ENCODE results near the gene VEZF1. TPM values are rescaled to one million over a fixed set of nuclear protein-coding genes. Genes with fewer than 3 reads are reported as not detected.

VEZF1 gene
- total RNA-seq, 1 donor from 2014 or later: 60.8 TPM

DNA sequence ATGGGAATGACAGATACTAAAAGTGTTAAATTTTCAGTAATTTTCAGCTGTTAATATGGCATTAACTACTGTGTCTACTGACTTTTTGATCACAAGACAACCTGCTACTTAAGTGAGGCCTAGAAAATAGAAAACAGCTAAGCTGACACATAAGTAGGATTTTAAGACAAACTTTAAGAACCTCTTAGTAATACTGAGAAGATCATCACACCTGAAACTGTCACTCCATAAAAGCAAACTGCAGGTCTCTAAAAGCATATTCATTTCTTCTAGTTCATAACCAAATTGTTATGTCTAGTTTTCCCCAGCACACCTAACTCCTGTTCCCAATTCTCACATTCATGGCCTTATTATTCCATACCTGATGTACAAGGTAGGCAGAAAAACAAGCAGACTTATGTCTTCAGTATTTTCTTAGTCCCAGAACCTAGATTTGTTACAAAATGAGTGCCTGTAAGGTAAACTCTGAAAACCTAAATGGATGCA, 11.0 kb upstream of the VEZF1 start:
- no peak for DNase-seq

DNA sequence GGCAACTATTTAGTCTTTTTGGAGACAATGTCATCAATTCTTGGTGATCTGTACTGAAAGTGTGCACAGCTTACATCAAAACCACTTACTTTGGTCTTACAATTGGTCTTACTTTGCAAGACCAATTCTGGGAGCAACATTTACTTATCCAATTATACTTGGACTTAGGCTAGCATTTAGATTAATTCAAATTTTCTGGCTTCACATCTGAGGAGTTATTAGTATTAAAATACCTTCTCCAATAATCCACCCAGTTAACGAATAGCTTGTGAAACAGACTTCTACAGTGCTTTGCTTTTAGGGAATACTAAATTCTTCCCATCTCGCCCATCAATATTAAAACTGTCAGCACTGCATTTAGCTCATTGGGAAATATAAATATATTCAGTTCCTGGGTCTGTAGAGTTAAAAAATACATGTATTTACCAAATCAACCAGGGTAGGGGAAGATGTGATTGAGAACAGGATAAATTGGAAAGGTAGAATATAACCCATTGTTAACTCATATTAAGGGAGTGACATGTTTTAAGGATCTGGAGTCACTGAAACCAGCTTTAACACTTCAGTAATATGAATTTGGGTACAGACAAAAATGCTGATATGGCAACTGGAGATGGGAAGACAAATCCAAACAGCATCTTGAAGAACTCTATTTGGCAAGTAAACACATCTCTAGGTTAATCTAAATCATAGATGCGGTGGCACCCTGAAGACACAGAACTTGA, 9.2 kb upstream of the VEZF1 start:
- no peak for DNase-seq

DNA sequence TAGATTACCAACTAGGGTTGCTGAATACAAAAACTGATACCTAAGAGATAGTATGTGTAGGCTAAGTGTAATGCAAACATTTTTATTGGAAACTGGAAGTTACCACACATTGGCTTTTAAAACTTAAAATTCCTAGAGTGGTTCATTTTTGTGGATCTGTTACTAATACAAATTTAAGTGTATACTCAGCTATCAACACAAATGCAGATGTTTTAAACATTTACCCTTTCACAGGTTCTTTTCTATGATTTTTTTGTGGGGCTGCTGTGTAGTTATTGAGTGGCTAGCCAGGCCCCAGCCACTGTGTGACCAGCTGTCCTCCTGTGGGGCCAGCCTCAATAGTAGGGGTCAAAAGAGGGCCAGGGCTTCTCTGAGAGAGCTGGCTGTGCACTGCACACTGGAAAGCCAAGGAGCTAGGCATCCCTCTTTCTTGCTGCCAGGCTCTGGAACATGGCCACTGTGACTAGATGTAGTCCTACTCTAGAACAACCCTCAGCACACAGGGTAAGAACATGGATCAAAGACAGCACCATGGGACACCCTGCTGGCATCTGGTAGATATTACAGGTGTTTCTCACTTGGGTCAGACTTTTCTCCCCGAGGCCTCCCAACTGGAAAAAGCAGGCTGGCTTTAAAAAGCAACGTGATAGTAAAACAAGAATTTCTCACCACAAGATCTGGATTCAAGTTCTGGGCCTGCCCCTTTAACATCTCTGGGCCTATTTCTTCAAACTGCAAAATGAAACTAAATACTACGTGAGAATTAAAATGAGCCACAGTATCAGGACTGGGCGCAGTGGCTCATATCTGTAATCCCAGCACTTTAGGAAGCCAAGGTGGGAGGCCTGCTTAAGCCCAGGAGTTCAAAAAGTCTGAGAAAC, 7.3 kb upstream of the VEZF1 start:
- peak; percentile 88 for DNase-seq

DNA sequence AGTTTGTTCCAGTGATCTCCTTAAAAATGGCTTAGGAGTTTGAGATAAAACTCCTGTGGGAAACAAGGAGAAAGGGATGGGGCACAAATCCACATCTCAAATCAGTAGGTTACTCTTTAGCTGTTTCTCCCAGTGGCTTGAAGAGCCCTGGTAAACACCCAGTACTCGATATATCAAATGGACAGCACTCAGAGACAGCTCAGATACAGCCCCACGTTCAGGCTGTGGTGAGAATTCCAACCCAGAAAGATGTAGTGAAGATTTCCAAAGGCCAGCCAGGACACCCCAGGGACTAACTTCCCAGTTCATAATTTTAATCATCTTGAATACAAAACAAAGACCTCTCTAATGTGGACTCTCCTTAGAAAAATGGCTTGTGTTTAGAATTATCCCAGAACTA, 6.4 kb upstream of the VEZF1 start:
- DNase-seq: no peak

DNA sequence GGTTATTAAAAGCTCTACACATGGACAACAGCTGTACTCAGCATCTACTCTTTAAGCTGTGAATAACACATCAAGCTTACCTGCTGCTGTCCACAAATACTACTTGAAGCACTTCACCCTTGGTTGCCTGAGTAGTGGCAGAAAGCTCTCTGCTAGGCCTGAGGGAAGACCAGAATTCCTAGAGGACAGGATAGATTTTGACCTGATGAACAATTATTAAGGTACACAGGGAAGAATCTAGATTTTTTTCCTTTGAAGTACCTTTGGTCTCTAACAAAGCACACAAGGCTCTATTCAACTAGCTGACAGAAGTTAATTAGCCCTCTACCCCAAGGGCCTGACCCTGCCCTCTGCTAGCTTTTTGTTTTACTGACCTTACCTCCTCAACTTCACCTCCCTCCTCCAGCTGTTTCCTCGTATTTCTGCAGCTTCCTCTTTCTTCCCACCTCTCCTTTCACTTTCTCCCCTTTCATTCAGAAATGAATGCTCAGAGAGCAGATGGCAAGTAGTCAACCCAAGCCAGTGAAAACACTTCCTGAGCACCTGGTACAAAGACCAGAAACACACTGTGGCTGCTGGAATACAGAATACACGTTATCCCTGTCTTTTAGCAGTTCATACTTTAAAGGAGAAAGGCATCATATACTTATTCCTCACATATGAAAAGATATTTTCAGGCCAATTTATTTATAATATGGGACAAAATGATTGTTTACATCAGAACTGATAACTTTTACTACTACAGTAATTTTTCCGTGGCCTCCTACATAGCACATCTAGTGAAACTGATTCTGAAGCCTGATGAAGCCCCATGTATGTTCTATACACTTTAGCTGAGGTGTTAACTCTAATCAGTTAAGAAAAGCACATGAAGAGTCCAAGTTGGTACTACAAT, 5.7 kb upstream of the VEZF1 start:
- DNase-seq: peak; percentile 43

DNA sequence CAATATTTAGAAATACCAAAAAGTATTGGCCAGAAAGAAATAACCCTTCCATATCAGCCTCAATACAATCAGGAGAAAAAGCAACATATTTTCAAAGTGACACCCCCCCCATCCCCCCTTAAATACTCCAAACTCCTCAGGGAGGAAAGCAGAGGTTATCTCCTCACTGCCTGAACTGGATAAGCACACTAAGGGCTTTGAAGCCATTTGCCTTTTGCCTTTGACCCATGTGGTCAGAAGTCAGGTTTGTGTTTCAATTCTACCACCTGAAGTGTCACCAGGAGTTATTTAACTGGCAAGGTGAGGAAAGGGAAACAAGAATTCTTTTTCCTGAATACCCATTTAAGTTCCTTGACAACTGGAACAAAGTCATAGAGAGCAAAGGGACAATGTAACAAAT, 3.5 kb upstream of the VEZF1 start:
- DNase-seq: no peak

DNA sequence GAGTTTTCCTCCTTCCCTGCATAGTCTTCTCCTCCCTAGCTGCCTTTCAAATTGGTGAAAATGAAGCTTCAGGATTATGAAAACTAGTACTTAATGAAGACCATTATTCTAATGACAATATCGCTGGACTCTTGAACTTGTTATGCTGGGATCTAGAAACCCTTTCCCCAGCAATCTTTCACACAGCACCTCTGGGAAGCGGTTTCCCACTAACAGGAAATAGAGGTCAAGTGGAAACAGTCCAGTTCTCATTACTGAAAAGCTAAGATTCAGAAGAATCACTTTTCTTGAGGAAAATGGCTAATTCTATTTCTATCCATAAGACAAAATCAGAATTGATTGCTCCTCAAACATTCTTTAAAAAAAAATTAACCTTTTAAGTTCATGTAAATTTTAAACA, 2.0 kb upstream of the VEZF1 start:
- DNase-seq: no peak

DNA sequence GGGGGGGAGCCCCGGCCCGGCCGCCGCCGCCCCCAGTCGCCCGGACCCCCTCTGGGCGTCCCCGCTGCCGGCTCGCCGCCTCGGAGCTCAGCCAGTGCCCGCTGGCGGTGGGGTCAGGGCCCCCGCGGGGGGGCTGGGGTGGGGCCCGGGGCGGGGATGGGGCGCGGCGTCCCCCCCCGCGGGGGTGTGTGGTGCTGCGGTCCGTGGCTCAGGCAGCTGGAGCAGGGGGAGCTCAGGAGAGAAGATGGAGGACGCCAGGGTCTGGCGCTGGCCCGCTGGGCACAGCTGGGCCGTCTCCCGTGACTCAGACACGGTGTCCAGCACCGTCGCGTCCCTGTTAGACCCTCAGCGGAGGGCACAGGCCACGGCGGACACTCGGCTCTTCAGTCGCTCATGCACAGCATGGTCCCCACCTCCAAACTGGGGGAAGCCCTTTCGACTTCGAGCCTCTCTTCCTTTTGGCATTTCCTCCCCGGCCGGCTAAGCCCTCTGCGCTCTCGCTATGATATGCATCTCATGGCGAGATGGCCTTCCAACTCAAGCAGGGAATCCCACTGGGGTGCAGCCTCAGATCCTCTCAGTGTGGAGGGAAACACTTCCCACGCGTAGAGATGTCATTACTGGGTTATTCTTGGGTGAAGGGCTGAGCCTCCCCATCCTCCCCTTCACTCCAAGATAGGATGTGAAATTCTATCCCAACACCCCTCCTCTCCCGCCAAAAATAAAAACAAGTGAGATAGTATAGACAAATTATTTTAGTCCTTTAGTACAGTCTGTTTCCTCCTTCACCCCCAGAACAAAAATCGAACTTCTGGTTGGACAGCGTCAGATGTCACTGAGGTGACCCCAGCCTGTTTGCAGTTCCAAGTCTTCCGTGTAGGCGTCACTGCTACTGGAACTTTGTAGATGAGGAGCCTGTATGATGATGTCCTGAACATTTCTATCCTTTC, 522 bp upstream of the VEZF1 start:
- peak; percentile 88 for DNase-seq

DNA sequence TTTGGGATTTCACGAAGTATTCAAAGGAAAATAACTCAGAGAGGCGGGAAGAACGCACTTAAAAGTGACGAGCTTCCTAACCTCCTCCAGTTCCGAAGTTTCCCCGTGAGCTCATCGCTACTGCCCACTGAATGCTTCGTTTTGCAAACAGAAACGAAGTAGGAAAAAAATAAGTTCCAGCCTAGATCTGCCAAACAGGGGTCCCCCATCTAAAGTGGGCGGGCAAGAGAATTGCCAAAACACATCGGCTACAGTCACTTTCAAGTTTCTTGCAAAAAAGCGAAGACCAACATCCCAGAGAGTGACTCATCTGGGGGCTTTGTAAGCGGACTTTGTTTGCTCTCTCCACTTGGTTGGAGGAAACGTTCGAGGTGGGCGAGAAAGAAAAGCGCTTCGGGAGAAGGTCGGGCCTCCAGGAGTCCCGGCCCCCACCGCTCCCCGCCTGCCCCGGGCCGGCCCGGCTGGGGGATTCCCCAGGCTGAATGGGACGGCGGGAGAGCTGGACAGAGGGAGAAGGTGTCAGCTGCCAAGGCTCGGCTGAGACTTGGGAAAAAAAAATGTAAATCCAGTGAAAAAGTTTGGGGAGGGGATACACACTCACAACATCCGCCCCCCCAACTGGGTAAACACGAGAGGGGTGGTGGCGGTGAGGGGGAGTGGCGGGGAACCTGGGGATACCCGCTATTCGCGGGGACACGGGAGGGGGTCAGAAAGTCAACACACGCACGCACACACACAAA, 1.0 kb downstream of the VEZF1 start:
- DNase-seq: peak; percentile 84

DNA sequence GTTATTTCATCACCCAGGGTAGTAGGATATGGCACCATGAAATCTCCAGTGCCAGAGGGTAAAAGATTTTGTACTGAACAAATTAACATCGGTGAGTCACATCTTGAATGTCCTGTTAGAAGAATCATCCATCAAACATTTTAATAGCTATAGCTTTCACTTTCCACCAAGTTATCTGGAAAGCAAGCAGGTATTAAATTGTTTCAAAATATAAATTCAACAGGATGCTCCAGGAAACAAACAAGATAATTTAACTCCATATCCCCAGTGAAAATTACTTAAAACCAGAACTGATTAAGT, 2.4 kb downstream of the VEZF1 start:
- DNase-seq: no peak

DNA sequence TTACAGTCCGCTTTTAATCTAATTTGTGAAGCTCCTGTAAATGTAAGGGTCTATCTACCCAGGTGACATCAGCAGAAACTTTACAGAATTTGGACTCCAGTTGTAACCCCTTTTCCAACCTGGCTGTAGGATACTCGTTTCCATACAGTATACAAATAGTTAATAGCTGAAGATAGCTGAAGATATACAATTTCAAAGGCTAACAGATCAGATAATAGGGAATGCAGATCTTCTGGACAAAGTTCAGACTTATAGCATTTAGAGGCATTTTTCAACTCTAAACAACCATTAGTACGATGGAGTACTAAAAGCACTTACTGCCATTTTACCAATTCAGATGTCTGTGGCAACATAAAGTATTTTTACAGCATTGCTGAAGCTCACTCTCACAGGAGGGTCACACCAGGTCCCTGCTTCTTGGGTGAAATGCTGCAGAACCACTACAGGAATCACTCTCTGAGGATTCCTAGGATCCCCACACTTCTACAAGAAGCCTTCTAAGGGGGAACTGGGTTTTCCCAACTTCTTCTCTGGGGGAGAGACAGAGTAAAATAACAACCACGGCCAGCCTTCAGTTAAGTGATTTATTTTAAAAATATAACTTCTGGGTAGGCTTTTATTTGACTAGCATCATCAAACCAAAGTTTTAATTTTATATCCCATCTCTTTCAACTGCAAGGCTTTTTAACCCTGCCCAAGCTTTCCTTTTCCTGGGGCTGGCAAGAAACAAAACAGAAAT, 2.9 kb downstream of the VEZF1 start:
- no peak for DNase-seq

DNA sequence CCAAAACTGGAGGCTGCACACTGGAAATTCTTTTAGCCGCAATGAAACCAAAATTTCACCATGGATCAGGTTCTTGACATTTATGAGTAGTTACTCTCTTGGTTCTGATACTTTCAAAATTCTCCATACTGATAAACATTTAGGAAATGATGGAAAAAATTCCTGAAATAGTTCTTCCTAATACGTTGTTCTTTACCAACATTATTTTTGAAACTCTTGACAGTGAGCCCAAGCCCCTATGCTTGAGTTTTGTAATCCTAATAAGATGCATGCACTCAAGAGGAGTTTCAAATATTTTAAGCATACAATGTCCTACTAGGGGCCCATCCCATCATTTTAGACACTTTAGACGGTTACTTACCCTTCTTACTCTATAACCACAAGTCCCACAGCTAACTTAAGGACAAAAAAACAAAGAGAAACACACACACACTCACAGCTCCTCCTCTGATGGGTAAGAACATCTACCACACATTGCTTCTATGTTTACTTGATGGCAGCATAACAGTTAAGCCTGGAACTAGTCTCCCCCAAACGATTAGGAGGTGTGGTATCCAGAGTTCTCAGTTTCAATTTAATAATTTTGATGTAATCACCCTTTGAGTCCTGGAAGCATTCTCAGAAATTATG, 3.7 kb downstream of the VEZF1 start:
- DNase-seq: no peak

DNA sequence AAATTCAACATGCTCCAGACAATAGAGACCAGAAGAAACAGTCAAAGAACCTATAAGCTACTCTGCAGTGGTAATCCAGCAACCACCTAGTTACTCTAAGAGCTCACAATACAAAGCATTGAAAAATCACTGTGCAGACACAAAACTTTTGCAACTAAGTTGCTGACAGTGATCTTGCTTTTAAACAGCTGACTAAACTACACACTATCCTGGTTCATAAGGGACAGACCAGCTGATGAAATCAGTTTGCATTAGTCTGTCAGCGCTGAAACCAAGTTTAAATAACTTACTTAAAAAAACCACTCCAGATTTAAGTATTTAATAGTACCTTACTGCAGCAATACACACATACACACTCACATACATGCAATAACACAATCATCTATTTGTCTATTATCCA, 4.6 kb downstream of the VEZF1 start:
- no peak for DNase-seq

DNA sequence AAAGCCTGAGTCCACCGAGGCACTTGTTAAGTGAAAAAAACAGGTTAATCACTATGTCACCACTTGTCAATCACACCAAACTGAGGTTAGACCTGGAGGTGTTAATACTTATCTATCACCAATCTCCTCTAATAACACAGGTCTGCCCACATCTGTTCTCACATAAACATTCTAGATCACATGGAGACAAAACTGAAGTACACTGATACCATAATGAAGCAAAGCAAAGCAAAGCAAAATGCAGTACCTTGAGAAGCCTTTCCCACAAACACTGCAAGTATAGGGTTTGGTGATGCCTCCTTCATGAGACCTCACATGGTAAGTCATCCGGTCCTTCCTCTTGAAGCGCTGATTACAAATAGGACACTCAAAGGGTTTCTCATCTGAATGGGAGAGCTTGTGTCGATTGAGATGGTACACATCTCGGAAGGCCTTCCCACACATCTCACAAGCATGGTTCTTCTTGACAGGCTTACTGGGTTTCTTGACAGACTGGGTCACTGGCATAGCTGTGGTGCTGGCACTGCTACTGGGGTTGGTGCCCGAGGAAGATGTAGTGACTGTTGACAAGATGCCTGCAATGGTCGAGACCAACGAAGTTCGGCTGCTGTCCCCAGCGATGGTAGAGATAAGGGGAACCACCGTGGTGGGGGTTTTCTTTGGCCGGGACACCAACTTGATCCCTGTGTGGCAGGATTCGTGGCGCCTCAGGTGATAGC, 5.4 kb downstream of the VEZF1 start:
- DNase-seq: no peak

DNA sequence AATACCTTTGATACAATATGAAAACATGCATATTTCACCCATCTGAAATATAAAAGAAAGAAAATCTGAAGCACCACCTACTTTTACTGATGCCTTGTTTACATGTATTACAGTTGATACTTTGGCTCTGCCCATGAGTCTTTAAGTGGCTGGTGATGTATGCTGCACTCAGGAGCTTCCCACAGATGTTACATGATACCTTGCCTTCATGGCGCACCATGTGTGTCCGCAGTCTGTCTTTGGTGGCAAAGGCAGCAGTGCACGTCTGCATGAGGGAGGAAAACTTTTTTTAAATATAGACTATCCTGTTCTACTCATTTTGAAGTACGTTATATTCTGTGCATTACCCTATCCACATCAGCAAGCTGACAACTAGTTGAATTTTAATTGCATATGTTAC, 7.5 kb downstream of the VEZF1 start:
- no peak for DNase-seq

DNA sequence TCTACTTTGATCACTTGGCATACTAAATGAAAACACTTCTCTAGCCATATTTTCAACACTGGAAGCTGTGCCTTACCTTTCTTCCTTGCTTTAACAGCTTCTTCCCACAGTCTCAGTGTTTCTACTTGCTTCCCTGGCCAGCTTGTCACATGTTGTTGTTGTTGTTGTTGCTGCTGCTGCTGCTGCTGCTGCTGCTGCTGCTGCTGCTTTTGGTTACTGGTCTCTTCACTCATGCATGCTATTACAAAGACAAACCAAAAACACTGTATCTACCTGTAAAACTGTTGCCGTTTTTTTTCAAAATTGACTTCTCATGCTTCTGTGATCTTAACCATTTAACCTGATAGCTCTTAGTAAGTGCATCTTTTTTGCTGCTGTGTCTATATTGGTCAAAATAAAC, 9.0 kb downstream of the VEZF1 start:
- no peak for DNase-seq

DNA sequence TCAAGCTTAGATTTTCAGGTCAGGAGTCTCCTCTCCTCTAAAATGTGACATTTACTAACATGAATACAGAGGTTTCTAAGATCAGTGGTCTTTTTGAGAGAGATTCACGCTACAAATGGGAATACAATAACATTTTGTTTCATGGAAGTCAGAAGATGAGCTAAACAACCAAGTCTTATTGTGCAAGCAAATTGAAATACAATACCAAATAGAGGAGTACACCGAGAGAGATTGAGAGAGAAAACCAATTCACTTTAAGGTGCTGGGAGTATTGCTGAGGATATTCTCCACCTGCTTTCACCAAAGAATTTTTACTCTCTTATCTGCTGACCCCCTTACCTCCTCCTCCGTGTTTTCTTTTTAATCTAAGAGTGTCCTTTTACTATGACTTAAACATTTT, 11.5 kb downstream of the VEZF1 start:
- no peak for DNase-seq

DNA sequence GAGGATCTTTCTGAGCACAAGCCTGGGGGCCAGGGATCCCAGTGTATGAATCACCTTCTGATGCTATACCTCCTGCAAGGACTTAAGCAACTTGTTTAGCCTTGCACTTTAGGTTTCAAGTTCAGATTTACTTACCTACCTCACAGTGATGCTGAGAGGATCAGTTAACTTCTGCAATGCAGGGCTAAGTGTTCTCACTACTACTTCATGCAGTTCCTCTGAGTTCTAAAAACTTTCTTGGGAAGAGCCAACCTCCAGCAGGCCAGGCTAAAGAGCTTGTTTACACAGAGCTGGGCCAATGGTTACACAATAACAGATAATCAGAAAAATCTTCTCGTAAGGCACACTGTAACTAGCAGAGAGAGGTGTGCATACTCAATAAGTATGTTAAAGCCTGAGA, 13.0 kb downstream of the VEZF1 start:
- DNase-seq: no peak
